ENCODE data around the gene ITIH1.

ITIH1 gene

GRCh38 chr3:52831500-52832301 is 54.3 kb downstream of the ITIH1 start:
- in situ Hi-C loops (cut with MboI; ENCODE audit: low pct_unique_long_range_greater_than_20kb, low sequenced_read_pairs), result no loop called here
- peak; percentile 34 for DNase-seq

- in situ Hi-C loops (cut with MboI; ENCODE audit: low pct_unique_long_range_greater_than_20kb, low sequenced_read_pairs), result no loop called here
- DNase-seq, result no peak
Observed at GRCh38 chr3:52833202-52833601, 55.8 kb downstream of the ITIH1 start.

- in situ Hi-C loops (cut with MboI; ENCODE audit: low pct_unique_long_range_greater_than_20kb, low sequenced_read_pairs), result no loop called here
- no peak for DNase-seq
Observed at GRCh38 chr3:52834871-52835501, 57.6 kb downstream of the ITIH1 start, which contains the start of gene MUSTN1. Gene MUSTN1 (minus strand): TSS chr3:52835019. CDS start chr3:52834948, 71 bp downstream.

DNA sequence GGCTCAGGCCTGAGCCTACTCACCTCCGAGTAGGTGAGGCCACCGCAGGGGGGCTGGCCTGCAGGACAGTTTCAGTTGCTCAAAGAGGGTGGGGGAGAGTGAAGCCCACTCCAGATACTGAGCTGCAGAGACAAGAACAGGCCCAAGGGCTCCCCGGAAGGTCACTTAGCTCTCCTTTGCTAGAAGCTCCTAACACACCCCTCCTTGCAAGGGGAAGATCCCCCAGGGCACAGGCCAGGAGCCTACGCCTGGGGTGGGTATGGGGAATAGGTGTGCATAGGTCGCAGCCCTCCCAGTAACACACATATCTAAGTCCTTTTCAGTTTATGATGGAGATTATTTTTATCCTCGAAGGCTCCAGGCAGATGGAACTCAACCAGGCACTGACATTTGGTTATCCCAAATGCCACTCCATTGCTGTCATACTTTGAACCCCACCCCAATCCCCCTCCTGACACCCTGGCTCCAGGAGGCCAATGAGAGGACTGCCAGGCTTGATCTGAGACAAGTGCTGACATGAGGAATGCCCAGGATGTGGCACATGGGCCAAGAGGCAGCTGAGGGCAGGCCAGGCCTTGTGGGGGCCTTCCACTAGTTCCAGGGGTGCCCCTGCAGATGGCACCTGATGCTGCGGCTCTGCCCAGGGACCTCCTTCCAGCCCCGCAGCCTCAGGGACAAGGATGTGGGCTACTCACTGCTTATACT is 58.5 kb downstream of the ITIH1 start:
- DNase-seq, result no peak
- in situ Hi-C loops (cut with MboI; ENCODE audit: low pct_unique_long_range_greater_than_20kb, low sequenced_read_pairs), result no loop called here

GRCh38 chr3:52836471-52836845 is 59.1 kb downstream of the ITIH1 start:
- in situ Hi-C loops (cut with MboI; ENCODE audit: low pct_unique_long_range_greater_than_20kb, low sequenced_read_pairs), result no loop called here
- DNase-seq, result no peak

DNA sequence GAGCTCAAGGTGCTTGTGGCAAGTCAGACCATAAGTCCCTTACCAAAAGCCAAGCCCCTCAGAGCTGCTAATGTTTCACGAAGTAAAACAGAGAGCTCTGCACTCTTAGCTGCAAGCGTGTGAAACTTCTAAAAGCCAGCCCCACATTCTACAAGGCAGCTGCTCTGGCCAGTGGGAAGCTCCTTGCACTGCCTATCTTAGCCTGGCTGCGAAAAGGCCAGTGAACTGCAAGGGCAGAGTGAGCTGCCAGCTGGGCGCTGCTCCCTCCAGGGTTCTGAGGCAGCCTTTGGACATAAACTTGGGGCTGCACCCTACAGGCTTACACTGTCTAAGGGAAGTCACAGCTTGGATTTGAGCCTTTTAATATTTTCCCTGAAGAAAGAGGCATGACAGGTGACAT is 59.6 kb downstream of the ITIH1 start:
- DNase-seq, result no peak
- in situ Hi-C loops (cut with MboI; ENCODE audit: low pct_unique_long_range_greater_than_20kb, low sequenced_read_pairs), result no loop called here

GRCh38 chr3:52838561-52839267 is 61.3 kb downstream of the ITIH1 start:
- in situ Hi-C loops (cut with MboI; ENCODE audit: low pct_unique_long_range_greater_than_20kb, low sequenced_read_pairs), result no loop called here
- DNase-seq, result no peak

GRCh38 chr3:52839268-52839575 is 61.8 kb downstream of the ITIH1 start:
- in situ Hi-C loops (cut with MboI; ENCODE audit: low pct_unique_long_range_greater_than_20kb, low sequenced_read_pairs), result no loop called here
- DNase-seq, result no peak

- in situ Hi-C loops (cut with MboI; ENCODE audit: low pct_unique_long_range_greater_than_20kb, low sequenced_read_pairs), result no loop called here
- DNase-seq, result no peak
Observed at GRCh38 chr3:52839892-52840545, 62.6 kb downstream of the ITIH1 start.

- in situ Hi-C loops (cut with MboI; ENCODE audit: low pct_unique_long_range_greater_than_20kb, low sequenced_read_pairs), result no loop called here
- DNase-seq, result no peak
Observed at GRCh38 chr3:52841211-52841980, 64.0 kb downstream of the ITIH1 start.

All from KBM-7 (cell line).